ENCODE results near the gene ARHGAP24. TPM values are rescaled to one million over a fixed set of nuclear protein-coding genes. Genes with fewer than 3 reads are reported as not detected.

Gene ARHGAP24
- total RNA-seq = 2.1 and 2.3 TPM in 2 replicates

DNA sequence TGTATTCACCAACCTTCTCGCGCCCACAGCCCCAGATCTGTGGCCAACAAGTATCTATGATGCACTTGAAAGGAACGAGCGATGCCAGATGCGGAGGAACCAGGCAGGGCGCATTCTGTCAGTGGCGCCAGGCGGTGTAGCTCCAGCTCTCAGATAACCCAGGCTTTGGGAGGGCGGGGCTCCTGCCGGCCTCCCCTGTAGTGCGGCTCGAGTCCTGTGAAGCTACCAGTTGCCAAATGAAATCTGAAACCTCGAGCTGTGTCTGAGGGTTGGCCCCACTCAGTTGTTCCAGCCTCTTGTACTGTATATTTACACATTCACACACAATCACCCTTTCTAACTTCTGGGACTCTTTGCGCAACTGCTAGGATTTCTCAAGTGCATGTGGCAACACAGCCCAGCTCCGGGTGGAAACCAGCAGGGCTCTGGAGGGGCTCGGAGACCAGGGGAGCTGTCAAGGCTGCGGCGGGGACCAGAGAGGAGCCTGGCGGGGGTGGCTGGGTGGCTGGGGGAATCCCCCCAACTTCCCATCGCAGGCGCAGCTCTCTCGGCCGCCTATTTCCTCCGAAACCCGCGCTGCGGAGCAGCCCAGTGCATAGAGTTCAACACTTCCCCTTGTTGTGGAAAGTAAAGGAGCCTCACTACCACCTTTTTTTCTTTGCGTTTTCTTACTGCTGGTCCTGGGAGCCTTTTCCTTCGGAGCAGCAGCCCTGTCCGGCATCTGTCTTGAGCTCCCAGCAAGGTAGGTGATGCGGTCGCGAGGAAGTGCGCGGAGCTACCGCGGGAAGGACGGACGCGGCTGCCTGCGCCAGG, at the start of gene ARHGAP24:
Gene ARHGAP24, plus strand, starts transcription at position 333 of the 813 bp plus-strand sequence.

Data from hair follicular keratinocyte (primary cell).